Effector memory CD4-positive, alpha-beta T cell (primary cell): ENCODE measurements around the gene HLA-G.

Source experiments
- DNase-seq, 3 donors: peaks; one replicate each; pipeline ENCODE4 v3.0.0-alpha.2; 2020
- H3K27ac ChIP-seq: 2 replicates; pipeline ENCODE4 v1.7.0; 2013; ENCODE audit warnings: mild to moderate bottlenecking, low read length, moderate library complexity; ENCODE audit not compliant: insufficient read depth, poor library complexity, severe bottlenecking
- H3K27me3 ChIP-seq: replicated peaks from 2 replicates; pipeline ENCODE4 v1.7.0; 2013; ENCODE audit warnings: mild to moderate bottlenecking, low read length; ENCODE audit not compliant: insufficient read depth, control insufficient read depth, poor library complexity, severe bottlenecking
- H3K36me3 ChIP-seq: 2 replicates; pipeline ENCODE4 v1.7.0; 2013; ENCODE audit warnings: mild to moderate bottlenecking, low read length, moderate library complexity; ENCODE audit not compliant: control insufficient read depth, insufficient read depth
- H3K4me1 ChIP-seq: 2 replicates; pipeline ENCODE4 v1.7.0; 2013; ENCODE audit warnings: low read length, mild to moderate bottlenecking; ENCODE audit not compliant: control insufficient read depth, insufficient read depth, poor library complexity, severe bottlenecking
- H3K4me3 ChIP-seq: 2 replicates; pipeline ENCODE4 v1.7.0; 2013; ENCODE audit warnings: low read length, low read depth, mild to moderate bottlenecking; ENCODE audit not compliant: insufficient read depth, poor library complexity, severe bottlenecking
- H3K9me3 ChIP-seq: 2 replicates; pipeline ENCODE4 v1.7.0; 2013; ENCODE audit warnings: mild to moderate bottlenecking, low read length, moderate library complexity; ENCODE audit not compliant: control insufficient read depth

HLA-G gene

DNA sequence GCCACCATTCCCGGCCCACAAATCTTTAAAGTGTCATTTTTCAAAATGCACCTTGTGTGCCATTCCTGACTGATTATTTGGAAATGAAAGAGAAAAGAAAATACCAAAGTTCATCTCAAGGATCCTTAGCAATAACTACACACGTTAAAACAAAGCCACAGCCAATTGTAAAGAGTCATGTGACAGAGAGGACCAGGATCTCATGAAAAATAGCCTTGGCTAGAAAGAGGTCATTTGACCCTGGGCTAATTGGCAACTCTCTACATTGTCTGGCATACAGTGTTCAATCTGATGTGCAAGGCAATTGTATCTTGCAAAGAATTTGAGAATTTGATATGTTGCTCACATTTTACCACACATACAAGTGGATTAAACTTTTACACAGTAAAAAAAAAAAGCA, 31.6 kb upstream of the HLA-G start:
- Histone ChIP-seq H3K4me1 (peaks cover 11% of the 10 kb centered on the region), H3K4me3 (no peak overlapping the region), H3K36me3 (no peaks in the 10 kb centered on the region), H3K27ac (no peak overlapping the region), H3K27me3 (peaks cover 11% of the 10 kb centered on the region), H3K9me3 (no peaks in the 10 kb centered on the region)
- DNase-seq = no peak

DNA sequence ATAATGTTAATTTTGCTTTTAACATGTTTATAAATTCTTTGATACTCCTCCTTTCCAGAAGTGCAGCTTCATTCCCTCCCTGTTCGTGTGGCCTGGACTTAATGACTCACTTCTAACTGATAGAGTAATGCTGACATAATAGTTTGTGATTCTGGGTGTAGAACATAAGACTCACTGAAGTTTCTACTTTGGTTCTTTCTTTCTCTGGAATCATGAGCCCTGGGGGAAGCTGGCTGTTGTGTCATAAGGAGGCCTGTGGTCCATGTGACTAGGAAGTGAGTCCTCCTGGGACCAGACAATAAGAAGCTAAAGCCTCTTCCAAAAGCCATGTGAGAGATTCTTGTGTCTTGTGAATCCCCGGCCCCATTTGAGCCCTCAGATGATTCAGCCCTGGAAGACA, 30.5 kb upstream of the HLA-G start:
- Histone ChIP-seq H3K9me3 (no peaks in the 10 kb centered on the region), H3K27ac (no peak overlapping the region), H3K4me1 (peaks cover 9% of the 10 kb centered on the region), H3K27me3 (peaks cover 11% of the 10 kb centered on the region), H3K4me3 (no peak overlapping the region), H3K36me3 (no peaks in the 10 kb centered on the region)
- DNase-seq = no peak

- DNase-seq = no peak
- Histone ChIP-seq H3K4me1 (peaks cover 2% of the 10 kb centered on the region), H3K27me3 (peaks cover 11% of the 10 kb centered on the region), H3K36me3 (no peaks in the 10 kb centered on the region), H3K27ac (no peak overlapping the region), H3K4me3 (no peak overlapping the region), H3K9me3 (no peaks in the 10 kb centered on the region)
Measured at GRCh38 chr6:29797966-29798365, 29.7 kb upstream of the HLA-G start.

DNA sequence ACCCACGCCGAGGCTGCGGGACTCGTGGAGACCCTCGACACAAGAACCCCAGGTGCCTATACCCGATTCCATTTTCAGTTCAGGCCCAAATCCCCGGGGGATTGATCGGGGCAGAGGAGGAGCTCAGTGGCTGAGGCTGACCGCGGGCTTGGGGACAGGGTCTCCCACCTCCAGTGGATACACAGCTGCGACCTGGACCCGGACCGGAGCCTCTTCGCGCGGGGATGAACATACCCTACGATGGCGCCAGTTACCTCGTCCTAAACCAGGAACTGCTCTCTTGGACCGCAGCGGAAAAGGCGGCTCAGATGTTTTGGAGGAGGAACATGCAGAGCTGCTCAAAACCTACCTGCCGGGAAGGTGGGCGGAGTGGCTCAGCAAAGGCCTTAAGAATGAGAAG, 27.4 kb upstream of the HLA-G start:
- DNase-seq = no peak
- H3K27me3 ChIP-seq = peaks cover 8% of the 10 kb centered on the region
- H3K9me3 ChIP-seq = no peaks in the 10 kb centered on the region
- H3K27ac ChIP-seq = no peak overlapping the region
- no peaks in the 10 kb centered on the region for H3K4me1 ChIP-seq
- H3K4me3 ChIP-seq = no peak overlapping the region
- H3K36me3 ChIP-seq = no peaks in the 10 kb centered on the region

DNA sequence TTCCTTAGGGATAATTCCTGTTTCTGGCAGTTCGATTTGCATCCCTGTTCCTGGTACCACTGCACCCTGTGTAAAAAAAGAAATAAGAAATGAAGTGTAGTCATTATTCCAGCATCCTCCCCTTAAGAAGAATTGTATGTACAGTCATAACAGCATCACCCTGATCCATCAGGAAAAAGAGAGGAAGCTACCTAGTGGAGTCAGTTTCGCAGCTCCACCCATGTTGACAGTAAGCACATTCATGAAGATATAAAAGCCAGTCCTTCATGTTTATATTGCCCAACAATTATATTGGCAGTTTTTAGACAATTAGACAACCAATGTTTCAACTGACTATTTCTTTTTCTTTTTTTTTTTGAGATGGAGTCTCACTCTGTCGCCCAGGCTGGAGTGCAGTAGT, 21.2 kb upstream of the HLA-G start:
- peaks cover 7% of the 10 kb centered on the region for H3K27me3 ChIP-seq
- H3K36me3 ChIP-seq = no peaks in the 10 kb centered on the region
- H3K27ac ChIP-seq = no peak overlapping the region
- no peak for DNase-seq
- no peak overlapping the region for H3K4me3 ChIP-seq
- H3K4me1 ChIP-seq = no peaks in the 10 kb centered on the region
- H3K9me3 ChIP-seq = no peaks in the 10 kb centered on the region

DNA sequence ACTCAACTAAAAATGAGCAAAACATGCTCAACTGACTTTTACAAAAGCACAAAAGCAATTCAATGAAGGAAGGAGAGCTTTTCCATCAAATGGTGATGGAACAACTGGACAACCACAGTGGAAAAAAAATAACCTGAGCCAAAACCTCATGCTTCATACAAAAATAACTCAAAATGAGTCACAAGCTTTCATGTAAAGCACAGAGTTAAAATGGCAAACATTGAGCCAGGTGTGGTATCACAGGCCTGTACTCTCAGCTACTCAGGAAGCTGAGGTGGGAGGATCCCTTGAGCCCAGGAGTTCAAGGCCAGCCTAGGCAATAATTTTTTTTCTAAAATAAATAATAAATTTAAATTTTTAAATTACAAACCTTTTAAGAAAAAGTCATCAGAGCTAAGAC, 18.4 kb upstream of the HLA-G start:
- Histone ChIP-seq H3K36me3 (no peaks in the 10 kb centered on the region), H3K4me3 (no peak overlapping the region), H3K9me3 (no peaks in the 10 kb centered on the region), H3K4me1 (no peaks in the 10 kb centered on the region), H3K27me3 (peaks cover 7% of the 10 kb centered on the region), H3K27ac (no peak overlapping the region)
- DNase-seq = no peak

DNA sequence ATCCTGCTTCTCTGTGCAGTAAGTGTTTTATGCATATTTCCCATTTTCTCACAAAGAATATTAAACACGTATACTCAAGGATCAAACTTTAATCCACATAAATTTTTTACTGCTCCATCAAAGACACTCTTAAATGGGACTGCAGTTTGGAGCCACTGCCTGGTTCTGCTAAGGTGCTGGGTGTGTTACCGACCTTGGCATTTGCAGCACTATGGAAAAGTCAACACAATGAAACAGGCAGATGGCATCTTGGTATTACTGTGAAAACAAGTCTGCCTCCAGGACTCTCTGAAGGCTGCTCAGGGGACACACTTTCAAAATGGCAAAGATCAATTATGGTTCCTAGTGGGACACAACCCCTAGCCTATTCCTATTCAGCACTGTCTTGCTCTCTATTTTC, 17.3 kb upstream of the HLA-G start:
- Histone ChIP-seq H3K36me3 (no peaks in the 10 kb centered on the region), H3K27me3 (peaks cover 7% of the 10 kb centered on the region), H3K4me1 (no peaks in the 10 kb centered on the region), H3K9me3 (no peaks in the 10 kb centered on the region), H3K4me3 (no peak overlapping the region), H3K27ac (no peak overlapping the region)
- no peak for DNase-seq

GRCh38 chr6:29811377-29811776, 16.2 kb upstream of the HLA-G start:
- Histone ChIP-seq H3K27me3 (no peaks in the 10 kb centered on the region), H3K4me1 (no peaks in the 10 kb centered on the region), H3K27ac (no peak overlapping the region), H3K4me3 (no peak overlapping the region), H3K36me3 (no peaks in the 10 kb centered on the region), H3K9me3 (no peaks in the 10 kb centered on the region)
- DNase-seq = no peak

GRCh38 chr6:29813066-29813465, 14.6 kb upstream of the HLA-G start:
- no peaks in the 10 kb centered on the region for H3K36me3 ChIP-seq
- H3K4me1 ChIP-seq = no peaks in the 10 kb centered on the region
- no peak overlapping the region for H3K4me3 ChIP-seq
- no peak overlapping the region for H3K27ac ChIP-seq
- H3K9me3 ChIP-seq = no peaks in the 10 kb centered on the region
- no peaks in the 10 kb centered on the region for H3K27me3 ChIP-seq
- no peak for DNase-seq

- Histone ChIP-seq H3K27ac (no peak overlapping the region), H3K4me3 (no peak overlapping the region), H3K36me3 (no peaks in the 10 kb centered on the region), H3K4me1 (no peaks in the 10 kb centered on the region), H3K9me3 (no peaks in the 10 kb centered on the region), H3K27me3 (no peaks in the 10 kb centered on the region)
- DNase-seq = no peak
Measured at GRCh38 chr6:29813809-29814208, 13.8 kb upstream of the HLA-G start.
